ENCODE data around the gene JSRP1.

JSRP1 gene

DNA sequence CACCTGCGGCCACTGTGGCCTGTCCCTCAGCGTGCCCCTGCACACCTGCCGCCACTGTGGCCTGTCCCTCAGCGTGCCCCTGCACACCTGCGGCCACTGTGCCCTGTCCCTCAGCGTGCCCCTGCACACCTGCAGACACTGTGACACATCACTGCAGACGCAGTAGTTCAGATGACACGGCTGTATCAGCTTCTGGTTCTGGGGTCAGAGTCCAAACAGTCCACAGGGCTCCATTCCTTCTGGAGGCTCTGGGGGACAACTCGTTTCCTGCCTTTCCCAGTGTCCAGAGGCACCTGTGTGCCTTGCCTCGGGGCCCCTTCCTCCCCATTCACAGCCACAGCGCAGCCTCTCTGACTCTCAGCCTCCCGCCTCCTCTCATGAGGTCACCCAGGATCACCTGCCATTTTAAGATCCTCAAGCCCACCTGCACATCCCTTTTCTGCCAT lies 14.1 kb downstream of the JSRP1 start:
- DNase-seq (ENCODE audit: low read depth), result no peak
- H3K4me3 ChIP-seq (ENCODE audit: control insufficient read depth, low read depth, low read length), result no peak overlapping the region
- TF ChIP-seq, protein P1, sequence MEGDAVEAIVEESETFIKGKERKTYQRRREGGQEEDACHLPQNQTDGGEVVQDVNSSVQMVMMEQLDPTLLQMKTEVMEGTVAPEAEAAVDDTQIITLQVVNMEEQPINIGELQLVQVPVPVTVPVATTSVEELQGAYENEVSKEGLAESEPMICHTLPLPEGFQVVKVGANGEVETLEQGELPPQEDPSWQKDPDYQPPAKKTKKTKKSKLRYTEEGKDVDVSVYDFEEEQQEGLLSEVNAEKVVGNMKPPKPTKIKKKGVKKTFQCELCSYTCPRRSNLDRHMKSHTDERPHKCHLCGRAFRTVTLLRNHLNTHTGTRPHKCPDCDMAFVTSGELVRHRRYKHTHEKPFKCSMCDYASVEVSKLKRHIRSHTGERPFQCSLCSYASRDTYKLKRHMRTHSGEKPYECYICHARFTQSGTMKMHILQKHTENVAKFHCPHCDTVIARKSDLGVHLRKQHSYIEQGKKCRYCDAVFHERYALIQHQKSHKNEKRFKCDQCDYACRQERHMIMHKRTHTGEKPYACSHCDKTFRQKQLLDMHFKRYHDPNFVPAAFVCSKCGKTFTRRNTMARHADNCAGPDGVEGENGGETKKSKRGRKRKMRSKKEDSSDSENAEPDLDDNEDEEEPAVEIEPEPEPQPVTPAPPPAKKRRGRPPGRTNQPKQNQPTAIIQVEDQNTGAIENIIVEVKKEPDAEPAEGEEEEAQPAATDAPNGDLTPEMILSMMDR (IDR thresholded peaks at IDR 0.05; ENCODE audit: control insufficient read depth, insufficient read depth, low read depth, low read length, missing control alignments), result no peak

DNA sequence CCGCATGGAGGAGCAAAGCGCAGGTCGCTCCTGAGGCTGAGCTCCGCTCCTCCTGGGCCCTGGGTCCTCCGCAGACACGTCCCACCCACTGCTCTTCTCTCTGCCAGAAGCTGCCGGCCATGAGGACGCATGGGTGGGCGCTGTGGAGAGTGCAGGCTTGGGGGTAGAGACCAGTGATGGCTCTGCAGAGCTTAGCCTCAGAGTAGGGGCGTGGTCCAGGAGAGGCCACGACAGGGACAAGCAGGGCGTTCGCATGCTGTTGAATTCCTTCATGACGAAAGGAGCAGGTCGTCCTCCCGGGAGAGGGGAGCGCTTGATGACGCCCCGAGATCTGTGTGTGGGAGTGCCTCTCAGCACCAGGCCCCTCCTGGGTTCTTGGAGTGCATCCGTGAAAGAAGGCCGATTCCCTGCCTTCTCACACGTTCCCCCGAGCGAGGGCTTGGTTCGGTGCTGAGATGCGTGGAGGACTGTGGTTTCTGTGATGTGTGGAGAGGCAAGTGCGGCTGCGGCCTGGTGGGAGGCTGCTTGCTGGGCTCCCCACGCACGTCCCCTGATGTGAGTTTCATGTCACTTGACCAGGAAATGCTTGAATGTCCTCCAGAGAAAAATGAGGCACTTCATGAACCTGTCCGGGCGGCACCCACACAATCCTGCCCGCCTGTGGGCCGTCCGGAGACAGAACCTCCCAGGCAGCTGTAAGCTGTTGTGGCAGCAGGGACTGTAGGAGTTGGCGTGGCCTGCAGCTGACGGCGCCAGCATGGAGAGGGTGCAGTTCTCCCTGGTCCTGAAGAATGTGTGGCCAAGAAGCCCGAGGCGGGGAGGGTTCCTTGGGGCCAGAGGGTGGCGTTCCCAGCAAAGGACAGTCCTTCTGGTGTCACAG lies 15.1 kb downstream of the JSRP1 start:
- DNase-seq (ENCODE audit: low read depth), result no peak
- no peak overlapping the region for H3K4me3 ChIP-seq (ENCODE audit: control insufficient read depth, low read depth, low read length)
- TF ChIP-seq, protein P1 (IDR thresholded peaks at IDR 0.05; ENCODE audit: control insufficient read depth, insufficient read depth, low read depth, low read length, missing control alignments), result no peak

DNA sequence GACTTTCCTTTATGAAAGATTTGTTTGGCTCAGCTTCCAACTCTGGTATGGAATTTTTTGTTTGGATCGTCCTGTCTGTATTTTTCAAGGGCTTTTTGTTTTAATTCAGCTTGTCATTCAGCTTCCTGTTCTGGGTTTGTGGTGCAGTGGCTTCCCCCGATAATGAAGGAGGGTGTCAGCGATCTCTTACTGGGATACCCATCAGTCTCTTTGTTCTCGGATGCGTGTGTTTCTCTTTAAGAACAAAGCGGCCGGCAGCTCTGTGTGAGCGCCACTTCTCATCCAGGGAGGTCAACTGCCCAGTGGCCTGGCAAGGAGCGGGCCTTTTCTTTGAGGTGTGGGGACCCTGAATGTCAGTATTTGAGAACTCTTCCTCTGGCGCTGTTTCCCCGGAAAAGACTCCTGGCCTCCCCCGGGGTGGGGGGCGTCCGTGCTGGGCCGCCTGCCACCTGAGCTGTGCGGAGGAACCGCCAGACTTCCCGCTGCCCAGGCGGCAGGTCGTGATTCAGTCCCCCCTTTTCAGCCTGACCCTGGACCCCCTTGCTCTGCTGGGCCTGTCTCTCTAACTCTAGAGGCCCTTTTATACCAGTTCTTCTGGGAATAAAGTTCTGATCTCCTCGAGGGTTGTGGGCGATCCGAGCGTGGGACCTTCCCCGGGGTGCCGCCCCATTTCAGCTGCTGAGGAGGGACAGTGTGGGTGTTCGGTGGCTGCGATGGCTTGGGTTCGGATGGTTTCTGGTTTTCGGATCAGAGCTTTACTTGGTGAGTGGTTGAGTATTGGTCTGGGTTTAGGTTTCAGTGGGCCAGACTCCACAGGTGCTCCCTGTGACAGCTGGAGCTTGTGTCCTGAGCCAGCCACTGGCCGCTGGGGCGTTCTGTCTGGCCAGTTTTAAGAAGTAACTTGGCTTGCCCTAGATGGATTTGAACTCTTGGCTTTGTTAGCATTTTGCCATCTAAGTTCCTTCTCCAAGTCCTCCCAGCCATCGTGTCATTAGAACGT lies 16.1 kb downstream of the JSRP1 start:
- TF ChIP-seq, protein P1 (IDR thresholded peaks at IDR 0.05; ENCODE audit: control insufficient read depth, insufficient read depth, low read depth, low read length, missing control alignments), result no peak
- H3K4me3 ChIP-seq (ENCODE audit: control insufficient read depth, low read depth, low read length), result peak overlapping the region; percentile 46
- DNase-seq (ENCODE audit: low read depth), result no peak

DNA sequence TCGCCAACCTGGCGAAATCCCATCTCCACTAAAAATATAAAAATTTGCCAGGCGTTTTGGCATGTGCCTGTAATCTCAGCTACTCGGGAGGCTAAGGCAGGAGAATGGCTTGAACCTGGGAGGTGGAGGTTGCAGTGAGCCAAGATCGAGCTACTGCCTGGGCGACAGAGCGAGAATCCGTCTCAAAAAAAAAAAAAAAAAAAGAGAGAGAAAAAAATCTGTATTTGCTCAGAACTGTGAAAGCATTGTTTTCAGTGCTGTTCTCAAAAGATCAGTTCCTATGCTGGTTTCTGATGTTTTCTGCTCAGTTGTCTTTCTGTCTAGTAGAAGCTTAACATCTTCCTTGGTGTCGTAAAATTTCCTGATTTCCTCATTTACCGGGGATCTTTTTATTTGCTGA lies 17.0 kb downstream of the JSRP1 start:
- DNase-seq (ENCODE audit: low read depth), result no peak
- TF ChIP-seq, protein P1 (IDR thresholded peaks at IDR 0.05; ENCODE audit: control insufficient read depth, insufficient read depth, low read depth, low read length, missing control alignments), result no peak
- no peak overlapping the region; the same call in 1 of the 2 replicates for H3K4me3 ChIP-seq (ENCODE audit: control insufficient read depth, low read depth, low read length)

DNA sequence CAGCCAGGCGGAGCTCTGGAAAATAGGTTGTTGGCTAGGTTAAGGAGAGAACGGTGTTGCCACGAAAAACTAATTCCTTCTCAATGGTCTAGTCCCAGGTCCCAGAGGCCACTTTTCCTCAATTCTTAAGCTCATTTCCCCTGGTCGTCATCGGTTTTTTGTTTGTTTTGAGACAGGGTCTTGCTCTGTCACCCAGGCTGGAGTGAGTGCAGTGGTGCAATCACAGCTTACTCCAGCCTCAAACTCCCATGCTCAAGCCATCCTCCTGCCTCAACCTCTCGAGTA lies 18.4 kb downstream of the JSRP1 start:
- TF ChIP-seq, protein P1 (IDR thresholded peaks at IDR 0.05; ENCODE audit: control insufficient read depth, insufficient read depth, low read depth, low read length, missing control alignments), result no peak
- DNase-seq (ENCODE audit: low read depth), result no peak
- H3K4me3 ChIP-seq (ENCODE audit: control insufficient read depth, low read depth, low read length), result peak overlapping the region; percentile 78

DNA sequence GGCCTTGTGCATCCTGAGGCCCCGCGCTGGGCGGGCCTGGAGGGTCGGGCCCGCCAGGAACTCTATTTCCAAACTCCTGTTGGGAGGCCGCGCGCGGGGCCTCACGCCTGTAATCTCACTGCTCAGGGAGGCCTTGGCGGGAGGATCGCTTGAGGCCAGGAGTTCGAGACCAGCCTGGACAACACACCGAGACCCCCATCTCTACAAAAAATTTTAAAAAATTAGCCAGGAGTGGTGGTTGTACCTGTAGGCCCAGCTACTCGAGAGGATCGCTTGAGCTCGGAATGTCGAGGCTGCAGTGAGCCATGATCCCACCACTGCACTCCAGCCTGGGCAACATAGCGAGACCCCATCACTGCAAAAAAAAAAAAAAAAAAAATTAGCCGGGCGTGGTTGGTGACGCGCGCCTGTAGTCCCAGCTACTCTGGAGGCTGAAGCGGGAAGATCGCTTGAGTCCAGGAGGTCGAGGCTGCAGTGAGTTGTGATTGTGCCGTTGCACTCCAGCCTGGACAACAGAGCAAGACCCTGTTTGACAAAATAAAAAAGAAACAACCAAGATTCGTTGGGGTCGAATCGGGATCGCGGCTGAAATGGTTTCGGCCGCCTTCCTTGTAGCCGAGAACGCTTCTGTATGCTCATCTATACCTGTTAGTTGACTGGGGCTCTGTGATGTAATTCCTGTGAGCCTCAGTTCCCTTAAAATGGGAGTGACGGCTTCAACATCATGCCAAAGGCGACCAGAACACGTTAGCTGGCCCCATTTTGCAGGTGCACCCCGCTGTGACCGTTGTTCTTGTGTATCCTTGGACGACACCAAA lies 19.0 kb downstream of the JSRP1 start:
- TF ChIP-seq, protein P1 (IDR thresholded peaks at IDR 0.05; ENCODE audit: control insufficient read depth, insufficient read depth, low read depth, low read length, missing control alignments), result no peak
- H3K4me3 ChIP-seq (ENCODE audit: control insufficient read depth, low read depth, low read length), result peak overlapping the region; percentile 78
- DNase-seq (ENCODE audit: low read depth), result no peak

All from AG09309 (cell line).